Neural progenitor cell (in vitro differentiated cells): ENCODE measurements around the gene CALN1.

ENCODE experiments used
- CTCF ChIP-seq: fragments of 200-600 bp; sonication (generic); IDR thresholded peaks from 2 replicates; pipeline ENCODE4 v1.5.1; 2017; ENCODE audit warnings: antibody characterized with exemption, mild to moderate bottlenecking
- EZH2 ChIP-seq: fragments of 200-600 bp; sonication (generic); IDR thresholded peaks from 2 replicates; pipeline ENCODE4 v1.6.1; 2017; ENCODE audit warnings: antibody characterized with exemption, mild to moderate bottlenecking, moderate library complexity
- EZH2phosphoT487 ChIP-seq: fragments of 200-600 bp; sonication (generic); IDR thresholded peaks from 2 replicates; pipeline ENCODE4 v1.6.1; 2017; ENCODE audit warnings: antibody characterized with exemption

- TF ChIP-seq CTCF (no peak), EZH2 (no peak), EZH2phosphoT487 (no peak)
These were observed 626.9 kb downstream of the CALN1 start for GRCh38 chr7:71785216-71785615.
